GM23248 (cell line): ENCODE results near the gene CDC42SE2. TPM values are rescaled to one million over a fixed set of nuclear protein-coding genes. Genes with fewer than 3 reads are reported as not detected.

Experiments
- DNase-seq: peaks from one replicate; pipeline ENCODE4 v3.0.0-alpha.2; 2015
- H2AFZ ChIP-seq: fragments of 200-600 bp; sonication (generic); 2 replicates; pipeline ENCODE4 v1.6.1; 2016; ENCODE audit warnings: antibody characterized with exemption
- H3F3A ChIP-seq: fragments of 200-600 bp; sonication (generic); 2 replicates; pipeline ENCODE4 v1.6.1; 2016; ENCODE audit warnings: mild to moderate bottlenecking, antibody characterized with exemption, mixed run types; ENCODE audit not compliant: insufficient read depth
- H3K27ac ChIP-seq: fragments of 200-600 bp; sonication (generic); 2 replicates; pipeline ENCODE4 v1.5.1; 2016; ENCODE audit warnings: mild to moderate bottlenecking
- H3K27me3 ChIP-seq: fragments of 200-600 bp; sonication (generic); replicated peaks from 2 replicates; pipeline ENCODE4 v1.6.1; 2016; ENCODE audit warnings: mild to moderate bottlenecking; ENCODE audit not compliant: insufficient read depth
- H3K36me3 ChIP-seq: fragments of 200-600 bp; sonication (generic); 2 replicates; pipeline ENCODE4 v1.6.1; 2016; ENCODE audit warnings: low read depth, mild to moderate bottlenecking
- H3K4me1 ChIP-seq: fragments of 200-600 bp; sonication (generic); 2 replicates; pipeline ENCODE4 v1.6.1; 2016; ENCODE audit warnings: mild to moderate bottlenecking; ENCODE audit not compliant: insufficient read depth
- H3K4me2 ChIP-seq: fragments of 200-600 bp; sonication (generic); one replicate; pipeline ENCODE4 v1.6.1; 2016; ENCODE audit warnings: mild to moderate bottlenecking; ENCODE audit not compliant: unreplicated experiment
- H3K4me3 ChIP-seq: fragments of 200-600 bp; sonication (generic); 2 replicates; pipeline ENCODE4 v1.5.1; 2016; ENCODE audit warnings: mild to moderate bottlenecking
- H3K79me2 ChIP-seq: fragments of 200-600 bp; sonication (generic); 2 replicates; pipeline ENCODE4 v1.6.1; 2016; ENCODE audit warnings: mild to moderate bottlenecking; ENCODE audit not compliant: insufficient read depth
- H3K9ac ChIP-seq: fragments of 200-600 bp; sonication (generic); 2 replicates; pipeline ENCODE4 v1.6.1; 2016; ENCODE audit warnings: mild to moderate bottlenecking
- H3K9me2 ChIP-seq: fragments of 200-600 bp; sonication (generic); 2 replicates; pipeline ENCODE4 v1.6.1; 2016; ENCODE audit warnings: mixed run types, mild to moderate bottlenecking, moderate library complexity; ENCODE audit not compliant: insufficient read depth
- H3K9me3 ChIP-seq: fragments of 200-600 bp; sonication (generic); one replicate; pipeline ENCODE4 v1.6.1; 2017; ENCODE audit warnings: low read depth
- H4K20me1 ChIP-seq: fragments of 200-600 bp; sonication (generic); 2 replicates; pipeline ENCODE4 v1.6.0; 2016; ENCODE audit not compliant: insufficient read depth
- EZH2 ChIP-seq: fragments of 200-600 bp; sonication (generic); IDR thresholded peaks from 2 replicates; pipeline ENCODE4 v1.6.1; 2018; ENCODE audit warnings: antibody characterized with exemption, mild to moderate bottlenecking; ENCODE audit not compliant: insufficient read depth, poor library complexity, severe bottlenecking
- EZH2phosphoT487 ChIP-seq: fragments of 200-600 bp; sonication (generic); IDR thresholded peaks from 2 replicates; pipeline ENCODE4 v1.6.1; 2018; ENCODE audit warnings: antibody characterized with exemption, moderate library complexity, mild to moderate bottlenecking, low read depth; ENCODE audit not compliant: insufficient read depth
- WGBS, 2 experiments: methylation state at CpG; one replicate each; pipeline ENCODE4 v1.1.6; 2015 to 2017; ENCODE audit warnings: low lambda C conversion rate in 2 of 2, low coverage in 1 of 2; ENCODE audit errors: missing lambda C conversion rate in 2 of 2; 5-methylcytosine and 5-hydroxymethylcytosine counted together
- in situ Hi-C: fragments of 300-500 bp; cut with MboI; formaldehyde crosslinking; loops from 2 replicates; pipeline ENCODE4 v1.15.0; 2020
- polyA plus RNA-seq: library from polyadenylated mRNA; unstranded; fragments of >200 nt; fragmentation: Nextera tagmentation; extraction: Ambion mirVana; gene quantifications from 2 replicates; pipeline ENCODE4 v1.2.1, GENCODE V29; 2016
- total RNA-seq: library from RNA; depleted of rRNA; stranded (reverse); fragments of >200 nt; shearing (Covaris generic); gene quantifications from 2 replicates; pipeline ENCODE4 v1.2.3, GENCODE V29; 2014

The CDC42SE2 gene
- total and polyA plus RNA-seq, 2 experiments from 2014 or later, result 13.7 to 17.5 TPM

- no peak overlapping the region for H3K4me2 ChIP-seq
- no peak for DNase-seq
- TF ChIP-seq EZH2phosphoT487, result no peak
- TF ChIP-seq EZH2, result no peak
- H3F3A ChIP-seq, result no peaks in the 10 kb centered on the region
- in situ Hi-C loops, result no loop called here
- H3K4me3 ChIP-seq, result no peak overlapping the region
- no peaks in the 10 kb centered on the region for H3K9me3 ChIP-seq
- H2AFZ ChIP-seq, result no peak overlapping the region
- H3K9me2 ChIP-seq, result no peaks in the 10 kb centered on the region
- no peaks in the 10 kb centered on the region for H3K36me3 ChIP-seq
- peaks cover 10% of the 10 kb centered on the region for H3K79me2 ChIP-seq
- H3K27me3 ChIP-seq, result no peaks in the 10 kb centered on the region
- H3K27ac ChIP-seq, result no peak overlapping the region
- H3K9ac ChIP-seq, result no peak overlapping the region
- WGBS, 2 experiments, result 94 to 96% methylated on average over 6 of the region's 6 CpGs
- no peaks in the 10 kb centered on the region for H3K4me1 ChIP-seq
- no peaks in the 10 kb centered on the region for H4K20me1 ChIP-seq
These were observed 100.1 kb downstream of the CDC42SE2 start for GRCh38 chr5:131363811-131364506.

- Histone ChIP-seq H3K4me1 (no peaks in the 10 kb centered on the region), H3K4me3 (no peak overlapping the region), H3K4me2 (no peak overlapping the region), H3K36me3 (no peaks in the 10 kb centered on the region), H2AFZ (no peak overlapping the region), H3K27ac (no peak overlapping the region), H3K27me3 (no peaks in the 10 kb centered on the region), H3K79me2 (peaks cover 10% of the 10 kb centered on the region), H3K9ac (no peak overlapping the region), H4K20me1 (no peaks in the 10 kb centered on the region), H3F3A (no peaks in the 10 kb centered on the region), H3K9me3 (no peaks in the 10 kb centered on the region), H3K9me2 (no peaks in the 10 kb centered on the region)
- WGBS, 2 experiments, result 95 to 96% methylated on average over 1 of the region's 1 CpG
- TF ChIP-seq EZH2 (no peak), EZH2phosphoT487 (no peak)
- no peak for DNase-seq
- in situ Hi-C loops, result no loop called here
These were observed 100.7 kb downstream of the CDC42SE2 start for GRCh38 chr5:131364507-131365050.

GRCh38 chr5:131366428-131366827, 102.6 kb downstream of the CDC42SE2 start:
- Histone ChIP-seq H3K4me1 (no peaks in the 10 kb centered on the region), H3K9ac (no peak overlapping the region), H3K4me3 (no peak overlapping the region), H2AFZ (no peak overlapping the region), H4K20me1 (no peaks in the 10 kb centered on the region), H3F3A (no peaks in the 10 kb centered on the region), H3K9me3 (no peaks in the 10 kb centered on the region), H3K79me2 (peaks cover 17% of the 10 kb centered on the region), H3K27me3 (no peaks in the 10 kb centered on the region), H3K27ac (no peak overlapping the region), H3K9me2 (no peaks in the 10 kb centered on the region), H3K36me3 (no peaks in the 10 kb centered on the region), H3K4me2 (no peak overlapping the region)
- 82 to 87% methylated on average over 3 of the region's 3 CpGs for WGBS, 2 experiments
- no peak for DNase-seq
- in situ Hi-C loops, result no loop called here
- TF ChIP-seq EZH2 (no peak), EZH2phosphoT487 (no peak)

GRCh38 chr5:131367219-131367860, 103.5 kb downstream of the CDC42SE2 start:
- in situ Hi-C loops, result no loop called here
- no peak overlapping the region for H3K4me2 ChIP-seq

More at GRCh38 chr5:131367219-131367860, 103.5 kb downstream of the CDC42SE2 start:
- H2AFZ ChIP-seq, result no peak overlapping the region
- H3K9me3 ChIP-seq, result no peaks in the 10 kb centered on the region
- H3K79me2 ChIP-seq, result peaks cover 24% of the 10 kb centered on the region
- no peaks in the 10 kb centered on the region for H4K20me1 ChIP-seq
- H3F3A ChIP-seq, result no peaks in the 10 kb centered on the region
- no peaks in the 10 kb centered on the region for H3K9me2 ChIP-seq
- TF ChIP-seq EZH2 (no peak), EZH2phosphoT487 (no peak)
- H3K36me3 ChIP-seq, result no peaks in the 10 kb centered on the region
- no peak overlapping the region for H3K4me3 ChIP-seq
- no peak for DNase-seq
- H3K9ac ChIP-seq, result no peak overlapping the region
- 96% methylated on average over 4 of the region's 4 CpGs for WGBS, 2 experiments
- H3K4me1 ChIP-seq, result no peaks in the 10 kb centered on the region
- no peak overlapping the region for H3K27ac ChIP-seq
- H3K27me3 ChIP-seq, result no peaks in the 10 kb centered on the region
